HG02642 (cell line): ENCODE data around the gene CCDC9B.

Experiments used
- ATAC-seq: cut with Tn5 transposase; IDR thresholded peaks from one replicate; pipeline ENCODE4 v1.9.1; 2021; ENCODE audit warnings: mild to moderate bottlenecking; ENCODE audit not compliant: unreplicated experiment, poor library complexity

Gene CCDC9B

GRCh38 chr15:40366457-40367370 is 26.0 kb upstream of the CCDC9B start:
- no peak for ATAC-seq

GRCh38 chr15:40365624-40366456 is 25.1 kb upstream of the CCDC9B start:
- ATAC-seq: no peak

- ATAC-seq: no peak
These were observed 24.3 kb upstream of the CCDC9B start for GRCh38 chr15:40365016-40365415.

- ATAC-seq: no peak
These were observed 23.5 kb upstream of the CCDC9B start for GRCh38 chr15:40364251-40364650.

GRCh38 chr15:40363611-40364010 is 22.9 kb upstream of the CCDC9B start:
- ATAC-seq: no peak

GRCh38 chr15:40361640-40362039 is 20.9 kb upstream of the CCDC9B start:
- ATAC-seq: no peak

GRCh38 chr15:40360015-40360414 is 19.3 kb upstream of the CCDC9B start:
- no peak for ATAC-seq

GRCh38 chr15:40358471-40359353 is 18.0 kb upstream of the CCDC9B start:
- ATAC-seq: no peak

- ATAC-seq: peak; percentile 88
These were observed 17.2 kb upstream of the CCDC9B start, which contains the start of gene DISP2 for GRCh38 chr15:40357723-40358470. Gene DISP2, plus strand, starts transcription at chr15:40358219. Its CDS starts 103 bp downstream, at chr15:40358322.

- ATAC-seq: no peak
These were observed 16.5 kb upstream of the CCDC9B start for GRCh38 chr15:40357246-40357645.

- ATAC-seq: no peak
These were observed 15.3 kb upstream of the CCDC9B start for GRCh38 chr15:40355976-40356585.

- no peak for ATAC-seq
These were observed 13.9 kb upstream of the CCDC9B start for GRCh38 chr15:40354408-40355171.

GRCh38 chr15:40353697-40354096 is 13.0 kb upstream of the CCDC9B start:
- ATAC-seq: no peak

GRCh38 chr15:40352281-40352901 is 11.7 kb upstream of the CCDC9B start:
- no peak for ATAC-seq

- ATAC-seq: no peak
These were observed 8.4 kb upstream of the CCDC9B start for GRCh38 chr15:40349163-40349562.

- ATAC-seq: no peak
These were observed 7.7 kb upstream of the CCDC9B start for GRCh38 chr15:40348474-40348870.

GRCh38 chr15:40347559-40348473 is 7.1 kb upstream of the CCDC9B start:
- ATAC-seq: no peak
